Pancreas (tissue), 10 donors: ENCODE measurements around the gene BTLA. TPM values are rescaled to one million over a fixed set of nuclear protein-coding genes. Genes with fewer than 3 reads are reported as not detected.

Source experiments
- ATAC-seq, 4 donors: fragments of 200-7000 bp; cut with Tn5 transposase; one replicate each; pipeline versions ENCODE4 v1.8.0 to v1.9.1; 2020; ENCODE audit warnings: mild to moderate bottlenecking in 4 of 4, moderate library complexity in 4 of 4
- DNase-seq, 6 donors: peaks; one replicate each; pipeline ENCODE4 v3.0.0-alpha.2; 2020
- FAIRE-seq: peaks from 2 replicates; lab custom pipeline; 2012; peaks lifted over from hg19 to GRCh38; lab: Jason Lieb, UNC
- H3K27ac ChIP-seq, 4 donors: fragments of 200-600 bp; sonication (generic); 1 replicate in 3 of 4; 2 replicates in 1 of 4; pipeline versions ENCODE4 v1.5.0 to v1.8.0; 2020
- H3K27me3 ChIP-seq, 4 donors: fragments of 200-600 bp; one replicate each; pipeline ENCODE4 v1.8.0; 2021
- H3K36me3 ChIP-seq, 3 donors: fragments of 200-600 bp; sonication (generic) in 1 of 3; one replicate each; pipeline versions ENCODE4 v1.5.0 to v1.8.0; 2020 to 2021
- H3K4me1 ChIP-seq, 3 donors: fragments of 200-600 bp; one replicate each; pipeline ENCODE4 v1.8.0; 2021
- H3K4me3 ChIP-seq, 4 donors: fragments of 200-600 bp; sonication (generic) in 2 of 4; one replicate each; pipeline versions ENCODE4 v1.5.0 to v1.8.0; 2020 to 2021
- H3K9me3 ChIP-seq, 4 donors: fragments of 200-600 bp; one replicate each; pipeline ENCODE4 v1.8.0; 2021
- CTCF ChIP-seq, 4 donors: fragments of 200-600 bp; sonication (generic) in 3 of 4; IDR thresholded peaks; one replicate each; pipeline versions ENCODE4 v1.5.0 to v1.8.0; 2021; ENCODE audit warnings: antibody characterized with exemption in 4 of 4
- WGBS, 2 donors: extraction: QIAGEN DNeasy Blood & Tissue Kit; methylation state at CpG; one replicate each; pipeline ENCODE4 v1.1.7; 2013; 5-methylcytosine and 5-hydroxymethylcytosine counted together
- intact Hi-C, 3 donors: fragments of 100-400 bp; cut with DNase I; formaldehyde crosslinking; loops; one replicate each; pipeline versions ENCODE4 v1.11.1 to v1.14.2; 2022
- polyA plus RNA-seq, 2 donors: library from polyadenylated mRNA; stranded (reverse); fragments of 200-250 nt; gene quantifications; one replicate each; pipeline ENCODE4 v1.2.3, GENCODE V29; 2013
- total RNA-seq, 6 donors: library from RNA; stranded (reverse); fragmentation: NEBNext Ultra II Directional in 4 of 6; extraction: Animal tissue kit (Norgen Biotek cat#: 25700) in 4 of 6; gene quantifications; one replicate each; pipeline versions ENCODE4 v1.2.1 to v1.2.4, GENCODE V29; 2021 to 2023
- donor health status: healthy with polysubstance abuse.
- donor health status: DM: no; HTN: no; CAD: no; lungs with moderate emphysema.
- donor health status: DM: no; HTN: no; CAD: no.
- donor health status: control.
- donor health status: control.
- donor health status: Bipolar disorder and iron deficiency.
- donor health status: DM: yes; HTN: yes; CAD: no.
- donor health status: DM: no; HTN: no; CAD: no.
- donor health status: DM: no; HTN: no; CAD: no.
- donor health status: DM: yes; HTN: yes; CAD: no.

Gene BTLA
- total and polyA plus RNA-seq, 8 donors, result 0.06 to 0.72 (median 0.20) TPM; not detected in 4

DNA sequence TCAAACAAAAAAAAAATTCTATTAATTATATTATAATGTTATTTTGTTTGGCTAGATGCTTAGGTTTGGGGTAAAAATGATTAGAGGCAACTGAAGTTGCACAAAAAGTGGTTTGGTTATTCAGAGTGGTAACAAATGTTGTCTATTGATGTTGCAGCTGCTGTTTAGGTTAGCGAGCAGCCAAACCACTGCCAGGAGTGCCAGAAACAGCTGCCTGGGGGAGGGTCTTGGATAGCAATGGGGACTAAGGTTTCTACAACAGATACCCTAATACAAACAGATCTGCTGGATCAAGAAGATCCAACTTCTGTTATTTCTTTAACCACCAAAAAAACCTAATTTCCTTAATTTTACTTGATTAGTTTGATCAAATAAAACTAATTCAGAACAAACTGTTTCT, 26.6 kb downstream of the BTLA start:
- intact Hi-C loops, result no loop called here
- DNase-seq (no peak), ATAC-seq (no peak), FAIRE-seq (no peak)
- H3K4me1 ChIP-seq, result peaks cover 0 to 3% (median 0%) of the 10 kb centered on the region in 3 donors
- WGBS, 2 donors, result 84 to 95% methylated on average over 1 of the region's 1 CpG
- no peak overlapping the region for H3K4me3 ChIP-seq
- TF ChIP-seq CTCF (IDR thresholded peaks at IDR 0.05), result no peak
- H3K27me3 ChIP-seq, result no peaks in the 10 kb centered on the region
- no peaks in the 10 kb centered on the region for H3K36me3 ChIP-seq
- no peak overlapping the region for H3K27ac ChIP-seq
- H3K9me3 ChIP-seq, result no peaks in the 10 kb centered on the region

DNA sequence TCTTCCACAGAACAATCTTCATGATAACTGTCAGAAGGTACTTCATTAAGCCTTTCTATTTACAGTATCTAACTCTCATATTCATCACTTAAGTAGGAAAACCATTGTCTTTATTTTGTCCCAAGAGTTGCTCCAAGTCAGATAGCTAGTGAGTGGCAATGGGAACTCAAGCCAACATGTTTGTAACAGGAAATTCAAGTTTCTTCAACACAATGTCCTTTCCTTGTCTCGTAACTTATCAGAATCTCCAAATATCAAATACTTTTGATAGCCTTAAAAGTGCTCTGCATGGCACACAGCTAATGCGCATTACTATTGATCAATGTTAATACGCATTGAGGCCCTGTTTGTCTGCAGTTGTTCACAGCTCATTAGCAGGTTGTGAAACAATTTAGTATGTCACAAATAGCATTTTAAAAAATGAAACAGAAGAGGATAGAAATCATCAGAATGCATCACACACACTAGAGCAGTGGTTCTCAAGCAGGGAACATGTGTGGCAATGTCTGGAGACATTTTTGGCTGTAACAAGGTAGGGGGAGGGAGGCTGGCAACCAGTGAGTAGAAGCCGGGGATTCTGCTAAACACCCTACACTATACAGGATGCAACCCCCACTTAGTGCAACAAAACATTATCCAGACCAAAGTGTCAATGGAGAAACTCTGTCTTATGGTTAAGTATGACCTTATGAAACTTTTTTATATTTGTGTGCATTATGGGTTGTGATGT, 27.5 kb downstream of the BTLA start:
- no peaks in the 10 kb centered on the region for H3K9me3 ChIP-seq
- H3K36me3 ChIP-seq, result no peaks in the 10 kb centered on the region
- H3K27ac ChIP-seq, result no peak overlapping the region
- intact Hi-C loops, result no loop called here
- H3K27me3 ChIP-seq, result no peaks in the 10 kb centered on the region
- no peak for FAIRE-seq
- H3K4me1 ChIP-seq, result peaks cover 0 to 3% (median 0%) of the 10 kb centered on the region in 3 donors
- no peak for DNase-seq
- H3K4me3 ChIP-seq, result no peak overlapping the region
- 63 to 67% methylated on average over 4 of the region's 4 CpGs for WGBS, 2 donors
- no peak for TF ChIP-seq CTCF (IDR thresholded peaks at IDR 0.05)
- ATAC-seq, result no peak

- DNase-seq, result no peak
- 96 to 98% methylated on average over 4 of the region's 4 CpGs for WGBS, 2 donors
- no peak overlapping the region for H3K27ac ChIP-seq
- intact Hi-C loops, result no loop called here
- peaks cover 0 to 3% (median 0%) of the 10 kb centered on the region in 3 donors for H3K4me1 ChIP-seq
- TF ChIP-seq CTCF (IDR thresholded peaks at IDR 0.05), result no peak
- ATAC-seq, result no peak
- no peaks in the 10 kb centered on the region for H3K9me3 ChIP-seq
- FAIRE-seq, result no peak
- H3K4me3 ChIP-seq, result no peak overlapping the region
- H3K27me3 ChIP-seq, result no peaks in the 10 kb centered on the region
- H3K36me3 ChIP-seq, result no peaks in the 10 kb centered on the region
Observed at GRCh38 chr3:112470788-112471187, 28.5 kb downstream of the BTLA start.

- ATAC-seq (no peak), FAIRE-seq (no peak), DNase-seq (no peak)
- H3K27me3 ChIP-seq, result no peaks in the 10 kb centered on the region
- intact Hi-C loops, result no loop called here
- TF ChIP-seq CTCF (IDR thresholded peaks at IDR 0.05), result no peak
- no peak overlapping the region for H3K4me3 ChIP-seq
- H3K9me3 ChIP-seq, result no peaks in the 10 kb centered on the region
- H3K36me3 ChIP-seq, result no peaks in the 10 kb centered on the region
- no peak overlapping the region for H3K27ac ChIP-seq
- no peaks in the 10 kb centered on the region for H3K4me1 ChIP-seq
Observed at GRCh38 chr3:112469671-112470070, 29.6 kb downstream of the BTLA start.

- FAIRE-seq (no peak), DNase-seq (no peak), ATAC-seq (no peak)
- Histone ChIP-seq H3K9me3 (no peaks in the 10 kb centered on the region), H3K27ac (no peak overlapping the region), H3K4me1 (no peaks in the 10 kb centered on the region), H3K4me3 (no peak overlapping the region), H3K27me3 (no peaks in the 10 kb centered on the region), H3K36me3 (no peaks in the 10 kb centered on the region)
- intact Hi-C loops, result no loop called here
- WGBS, 2 donors, result 77 to 85% methylated on average over 1 of the region's 1 CpG
- no peak for TF ChIP-seq CTCF (IDR thresholded peaks at IDR 0.05)
Observed at GRCh38 chr3:112467539-112467938, 31.7 kb downstream of the BTLA start.
